ENCODE results near the gene TLK1.
A peak's percentile ranks its signal among the peaks of the same experiment; 100 is the strongest.

TLK1 gene

GRCh38 chr2:171160119-171160955 is at the start of gene TLK1:
TLK1 (minus strand) TSS chr2:171160893; CDS start chr2:171160428, 465 bp downstream.
- peak; percentile 72 for DNase-seq (ENCODE audit: low read depth)

- DNase-seq (ENCODE audit: low read depth), result no peak
These were observed 49.6 kb upstream of the TLK1 start for GRCh38 chr2:171210216-171210863.

GRCh38 chr2:171208657-171209056 is 48.0 kb upstream of the TLK1 start:
- DNase-seq (ENCODE audit: low read depth), result no peak

- no peak for DNase-seq (ENCODE audit: low read depth)
These were observed 45.9 kb upstream of the TLK1 start for GRCh38 chr2:171206422-171207115.

DNA sequence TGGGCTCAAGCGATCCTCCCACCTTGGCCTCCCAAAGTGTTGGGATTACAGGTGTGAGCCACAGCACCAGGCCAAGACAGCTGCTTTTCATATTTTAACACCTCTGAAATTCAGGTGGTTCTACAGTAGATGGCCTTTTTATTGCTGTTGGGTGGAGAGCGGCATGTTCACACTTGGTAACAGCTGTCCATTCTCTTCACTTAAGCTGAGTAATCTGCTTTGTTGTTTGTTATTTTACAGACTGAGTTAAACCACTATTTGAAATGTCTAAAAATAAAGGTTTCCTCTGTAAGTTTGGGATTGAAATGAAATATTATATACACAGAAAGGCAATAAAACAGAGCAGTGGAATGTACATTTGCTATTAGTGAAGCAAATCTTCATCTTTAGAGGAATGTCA is 44.9 kb upstream of the TLK1 start:
- no peak for DNase-seq (ENCODE audit: low read depth)

DNA sequence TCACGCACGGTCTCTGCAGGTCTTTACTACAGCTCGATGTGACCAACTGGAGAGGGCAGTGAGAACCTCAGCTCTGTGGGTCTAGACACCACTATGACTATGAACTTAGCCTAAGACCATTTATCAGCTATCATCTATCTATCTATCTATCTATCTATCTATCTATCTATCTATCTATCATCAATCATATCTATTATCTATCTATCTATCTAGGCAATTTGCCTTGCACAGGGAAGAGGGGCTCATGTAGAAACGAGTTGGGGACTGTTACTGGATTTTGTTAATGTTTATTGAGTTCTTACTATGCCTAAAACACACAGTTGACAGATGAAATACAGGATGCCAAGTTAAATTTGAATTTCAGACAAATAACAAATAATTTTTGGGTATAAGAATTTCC is 41.1 kb upstream of the TLK1 start:
- no peak for DNase-seq (ENCODE audit: low read depth)

GRCh38 chr2:171201271-171201670 is 40.6 kb upstream of the TLK1 start:
- DNase-seq (ENCODE audit: low read depth), result no peak

- no peak for DNase-seq (ENCODE audit: low read depth)
These were observed 39.8 kb upstream of the TLK1 start for GRCh38 chr2:171200469-171200868.

DNA sequence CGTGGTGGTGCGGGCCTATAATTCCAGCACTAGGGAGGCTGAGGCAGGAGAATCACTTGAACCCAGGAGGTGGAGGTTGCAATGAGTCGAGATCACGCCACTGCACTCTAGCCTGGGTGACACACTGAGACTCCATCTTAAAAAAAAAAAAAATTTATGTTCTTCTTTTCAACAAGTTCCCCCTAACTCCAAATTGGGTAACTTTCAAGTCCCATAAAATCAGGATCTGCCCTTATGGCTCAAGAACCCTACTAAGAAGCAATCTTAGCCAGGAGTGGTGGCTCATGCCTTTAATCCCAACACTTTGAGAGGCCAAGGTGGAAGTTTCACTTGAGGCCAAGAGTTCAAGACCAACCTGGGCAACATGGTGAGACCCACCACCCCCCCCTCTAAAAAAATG is 30.3 kb upstream of the TLK1 start:
- DNase-seq (ENCODE audit: low read depth), result no peak

DNA sequence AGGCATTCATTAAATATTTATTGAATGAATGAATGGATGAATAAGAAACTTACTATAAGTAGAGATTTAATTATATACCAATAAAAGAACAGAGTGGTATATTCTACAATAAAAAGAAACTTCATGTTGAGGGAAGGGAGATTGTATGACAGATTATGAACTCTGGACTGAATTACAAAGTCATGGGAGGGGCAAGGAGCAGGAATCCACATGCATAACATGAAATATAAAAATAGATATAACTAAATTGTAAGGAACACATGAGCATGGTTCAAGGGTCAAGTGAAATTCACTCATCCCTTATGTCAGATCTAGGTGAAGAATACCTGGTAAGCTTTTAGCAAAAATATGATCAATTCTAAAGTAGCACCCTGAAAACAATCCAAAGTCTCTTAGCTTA is 27.1 kb upstream of the TLK1 start:
- no peak for DNase-seq (ENCODE audit: low read depth)

GRCh38 chr2:171187177-171187576 is 26.5 kb upstream of the TLK1 start:
- DNase-seq (ENCODE audit: low read depth), result no peak

- DNase-seq (ENCODE audit: low read depth), result peak; percentile 68
These were observed 25.2 kb upstream of the TLK1 start for GRCh38 chr2:171185941-171186340.

- no peak for DNase-seq (ENCODE audit: low read depth)
These were observed 24.6 kb upstream of the TLK1 start for GRCh38 chr2:171185165-171185818.

GRCh38 chr2:171181064-171182049 is 20.7 kb upstream of the TLK1 start:
- DNase-seq (ENCODE audit: low read depth), result no peak

- DNase-seq (ENCODE audit: low read depth), result no peak
These were observed 19.7 kb upstream of the TLK1 start for GRCh38 chr2:171180229-171180930.

GRCh38 chr2:171178993-171179392 is 18.3 kb upstream of the TLK1 start:
- no peak for DNase-seq (ENCODE audit: low read depth)

DNA sequence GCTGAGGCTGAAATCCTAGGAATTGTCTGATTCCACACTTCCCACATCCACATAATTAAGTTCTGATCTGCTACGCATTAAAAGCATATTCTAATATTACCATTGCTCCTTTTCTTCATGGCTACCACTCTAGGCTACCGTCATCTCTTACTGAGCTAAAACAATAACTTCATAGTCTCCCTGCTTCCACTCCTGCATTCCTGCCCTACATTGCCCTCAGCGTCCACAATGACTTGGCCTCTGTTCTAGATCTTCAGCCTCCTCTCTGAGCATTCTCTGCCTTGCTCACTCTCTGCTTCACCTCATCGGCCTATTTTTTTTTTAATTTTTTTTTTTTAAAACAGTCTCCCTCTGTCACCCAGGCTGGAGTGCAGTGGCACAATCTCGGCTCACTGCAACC is 15.8 kb upstream of the TLK1 start:
- DNase-seq (ENCODE audit: low read depth), result no peak

- DNase-seq (ENCODE audit: low read depth), result no peak
These were observed 13.4 kb upstream of the TLK1 start for GRCh38 chr2:171174075-171174474.

DNA sequence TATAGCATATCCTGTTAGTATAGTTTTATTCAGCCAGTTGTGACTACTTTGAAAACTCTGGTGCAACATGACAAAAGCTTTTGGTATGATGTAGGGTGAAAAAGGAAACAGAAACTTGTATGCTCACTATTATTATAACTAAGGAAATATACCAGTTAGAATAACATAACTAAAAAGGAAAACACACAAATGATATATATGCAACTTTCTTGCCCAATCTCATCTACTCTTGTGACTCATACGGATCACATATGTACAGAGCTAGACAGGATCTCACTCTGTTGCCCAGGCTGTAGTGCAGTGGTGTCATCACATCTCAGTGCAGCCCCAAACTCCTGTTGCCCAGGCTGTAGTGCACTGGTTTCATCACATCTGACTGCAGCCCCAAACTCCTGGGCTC is 12.4 kb upstream of the TLK1 start:
- DNase-seq (ENCODE audit: low read depth), result peak; percentile 18

DNA sequence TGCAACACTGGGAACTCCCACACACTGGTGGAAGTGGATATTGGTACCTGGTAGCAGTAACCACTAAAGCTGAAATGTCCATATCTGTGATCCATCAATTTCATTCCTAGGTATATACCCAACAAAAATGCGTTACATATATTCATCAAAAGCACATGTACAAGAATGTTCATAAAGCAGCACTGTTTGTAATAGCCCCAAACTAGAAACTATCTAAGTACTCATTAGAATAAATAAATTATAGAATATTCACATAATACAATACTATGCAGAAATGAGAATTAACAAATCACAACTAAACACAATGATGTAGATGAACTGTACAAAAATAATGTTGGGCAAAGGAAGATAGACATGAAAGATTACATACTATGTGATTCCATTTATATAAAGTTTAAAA is 11.1 kb upstream of the TLK1 start:
- DNase-seq (ENCODE audit: low read depth), result no peak

DNA sequence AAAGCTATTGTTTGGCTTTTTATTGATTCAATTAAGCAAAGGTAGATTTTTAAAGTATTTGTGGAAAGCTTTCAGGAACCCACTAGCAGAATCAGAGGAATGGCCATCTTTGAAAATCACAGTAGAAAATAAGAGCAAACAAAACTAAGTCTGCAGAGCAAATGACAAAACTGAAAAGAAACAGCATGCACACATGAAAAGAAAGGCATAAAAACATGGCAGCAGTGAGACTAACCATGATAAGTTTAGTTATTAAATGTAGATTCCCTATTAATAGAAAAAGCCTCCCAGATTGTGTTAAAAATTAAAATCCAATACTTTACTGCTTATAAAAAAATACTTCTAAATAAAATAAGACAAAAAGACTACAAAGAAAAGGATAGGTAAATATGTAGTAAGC is 9.1 kb upstream of the TLK1 start:
- no peak for DNase-seq (ENCODE audit: low read depth)

Measured in fibroblast of gingiva (primary cell).